ENCODE data around the gene UTS2. TPM values are rescaled to one million over a fixed set of nuclear protein-coding genes. Genes with fewer than 3 reads are reported as not detected.

UTS2 gene
- total and polyA plus RNA-seq, 9 of the 15 experiments (the other 6 are each of a cell fraction or from before 2014, with no cell fraction given): 0.22 to 0.29 TPM; not detected in 7

GRCh38 chr1:7827126-7827955 lies 25.5 kb downstream of the UTS2 start (continued):
- 0 out of 2 replicates have a peak, but pooled peaks have one; percentile 28 for TF ChIP-seq MGA (IDR thresholded peaks at IDR 0.05)
- peak; percentile 71; the same call in 1 of the 2 replicates for TF ChIP-seq ETV5 (CRISPR knock-in tag; IDR thresholded peaks at IDR 0.05; ENCODE audit: low read depth)
- 0 out of 2 replicates have a peak, but pooled peaks have one; percentile 14 for TF ChIP-seq CHD2 (IDR thresholded peaks at IDR 0.05; ENCODE audit: low read depth, low read length)
- TF ChIP-seq PHB (CRISPR knock-in tag; IDR thresholded peaks at IDR 0.05): no peak
- TF ChIP-seq ZBTB7A (IDR thresholded peaks at IDR 0.05; ENCODE audit: borderline replicate concordance, control insufficient read depth, low read depth, low read length): peak; percentile 54; the same call in 1 of the 2 replicates
- 0 out of 2 replicates have a peak, but pooled peaks have one; percentile 36 for TF ChIP-seq ZNF324 (CRISPR knock-in tag; IDR thresholded peaks at IDR 0.05)
- TF ChIP-seq TBP (optimal IDR thresholded peaks at IDR 0.05; ENCODE audit: low read depth, low read length): peak; percentile 39
- TF ChIP-seq CBX5 (IDR thresholded peaks at IDR 0.05; ENCODE audit: borderline replicate concordance, low read depth): no peak

Data from K562 (cell line).